HepG2 (cell line): ENCODE data around the gene SCAI. TPM values are rescaled to one million over a fixed set of nuclear protein-coding genes. Genes with fewer than 3 reads are reported as not detected.
A peak's percentile ranks its signal among the peaks of the same experiment; 100 is the strongest.

Experiments
- AKAP8 ChIP-seq: sonication (generic); formaldehyde crosslinking; IDR thresholded peaks from 2 replicates; pipeline ENCODE4 v1.5.1; 2020; ENCODE audit warnings: mild to moderate bottlenecking, missing genetic modification reagents
- ARID2 ChIP-seq: sonication (generic); formaldehyde crosslinking; IDR thresholded peaks from 2 replicates; pipeline ENCODE4 v1.8.1; 2022; ENCODE audit warnings: mild to moderate bottlenecking, missing genetic modification reagents, borderline replicate concordance
- CENPT ChIP-seq: sonication (generic); formaldehyde crosslinking; IDR thresholded peaks from 2 replicates; pipeline ENCODE4 v1.8.0; 2022; ENCODE audit warnings: low read depth, mild to moderate bottlenecking, moderate library complexity, missing genetic modification reagents
- FOXP1 ChIP-seq, 2 experiments: fragments of 450-650 bp in 1 of 2; IDR thresholded peaks; 2 replicates each; pipeline ENCODE4 v1.6.1; 2017 to 2018; ENCODE audit warnings: antibody characterized with exemption in 1 of 2
- HOXA5 ChIP-seq: sonication (generic); formaldehyde crosslinking; IDR thresholded peaks from 2 replicates; pipeline ENCODE4 v1.4.0; 2020; ENCODE audit warnings: missing genetic modification reagents
- KLF6 ChIP-seq: IDR thresholded peaks from 2 replicates; pipeline ENCODE4 v1.8.0; 2016; ENCODE audit warnings: missing biosample characterization, missing genetic modification reagents
- NFKB2 ChIP-seq: sonication (generic); formaldehyde crosslinking; IDR thresholded peaks from 2 replicates; pipeline ENCODE4 v1.4.0; 2020; ENCODE audit warnings: missing genetic modification reagents, borderline replicate concordance
- POLR2AphosphoS5 ChIP-seq: IDR thresholded peaks from 2 replicates; pipeline ENCODE4 v1.6.1; 2012; ENCODE audit warnings: low read depth, low read length
- SMARCE1 ChIP-seq: fragments of 450-650 bp; IDR thresholded peaks from 2 replicates; pipeline ENCODE4 v1.6.1; 2017; ENCODE audit warnings: borderline replicate concordance
- TBX2 ChIP-seq: sonication (generic); formaldehyde crosslinking; IDR thresholded peaks from 2 replicates; pipeline ENCODE4 v1.5.0; 2020; ENCODE audit warnings: missing genetic modification reagents, mild to moderate bottlenecking, borderline replicate concordance
- THRA ChIP-seq: sonication (generic); formaldehyde crosslinking; IDR thresholded peaks from 2 replicates; pipeline ENCODE4 v1.4.0; 2020; ENCODE audit warnings: missing genetic modification reagents, borderline replicate concordance
- U2AF1 ChIP-seq: fragments of 200-400 bp; formaldehyde crosslinking; optimal IDR thresholded peaks from 2 replicates; pipeline ENCODE3; 2017; ENCODE audit warnings: mild to moderate bottlenecking, low read depth, low read length
- U2AF2 ChIP-seq: fragments of 200-400 bp; formaldehyde crosslinking; IDR thresholded peaks from 2 replicates; pipeline ENCODE4 v1.6.1; 2017; ENCODE audit warnings: low read depth, mild to moderate bottlenecking, low read length
- ZEB1 ChIP-seq: IDR thresholded peaks from 2 replicates; pipeline ENCODE4 v1.6.1; 2012; ENCODE audit warnings: mild to moderate bottlenecking, low read depth, inconsistent platforms; ENCODE audit not compliant: insufficient replicate concordance
- ZFP82 ChIP-seq: sonication (generic); formaldehyde crosslinking; IDR thresholded peaks from 2 replicates; pipeline ENCODE4 v1.5.1; 2020; ENCODE audit warnings: mild to moderate bottlenecking, missing genetic modification reagents, borderline replicate concordance
- ZKSCAN1 ChIP-seq: fragments of 150-350 bp; IDR thresholded peaks from 2 replicates; pipeline ENCODE4 v1.6.1; 2014; ENCODE audit warnings: low read length
- ZNF280B ChIP-seq: sonication (generic); formaldehyde crosslinking; IDR thresholded peaks from 2 replicates; pipeline ENCODE4 v1.5.0; 2020; ENCODE audit warnings: missing genetic modification reagents, mild to moderate bottlenecking, borderline replicate concordance
- ZNF407 ChIP-seq: sonication (generic); formaldehyde crosslinking; IDR thresholded peaks from one replicate; pipeline ENCODE4 v1.5.1; 2020; ENCODE audit warnings: mild to moderate bottlenecking, missing genetic modification reagents; ENCODE audit errors: not compliant biosample characterization
- polyA plus RNA-seq, 8 experiments: library from polyadenylated mRNA; depleted of rRNA in 3 of 8; stranded (reverse) in 7 of 8; unstranded in 1 of 8; fragments of >200 nt; fragmentation: Illumina TruSeq in 4 of 8; extraction: Trizol in 4 of 8; gene quantifications; 2 replicates each; pipeline versions ENCODE4 v1.2.1 to v1.2.3, GENCODE V29; 2011 to 2016; ENCODE audit warnings: low read depth in 4 of 8, missing spikeins in 1 of 8, mixed read lengths in 1 of 8; ENCODE audit not compliant: insufficient read depth in 1 of 8
- total RNA-seq, 5 experiments: library from RNA; depleted of rRNA; stranded (reverse); fragments of >200 nt; fragmentation: Illumina TruSeq; extraction: Trizol; gene quantifications; 2 replicates each; pipeline ENCODE4 v1.2.3, GENCODE V29; 2016; ENCODE audit warnings: low read depth in 1 of 5

Gene SCAI
- total and polyA plus RNA-seq, 2 of the 13 experiments (the other 11 are each of a cell fraction or from before 2014, with no cell fraction given) = 4.4 to 8.4 TPM

GRCh38 chr9:125189361-125190289 is 46.3 kb upstream of the SCAI start, which contains the start of gene PPP6C (continued):
- no peak for TF ChIP-seq ZNF407 (CRISPR knock-in tag)
- TF ChIP-seq ZFP82 (CRISPR knock-in tag) = no peak
- peak; percentile 48; the same call in 1 of the 2 replicates for TF ChIP-seq KLF6 (CRISPR knock-in tag)
- TF ChIP-seq HOXA5 (CRISPR knock-in tag) = no peak
- TF ChIP-seq CENPT = no peak
- peak; percentile 77; the same call in 1 of the 2 replicates for TF ChIP-seq TBX2 (CRISPR knock-in tag)
- TF ChIP-seq ZKSCAN1 = 0 out of 2 replicates have a peak, but pooled peaks have one; percentile 20
- TF ChIP-seq ZEB1 = no peak
- TF ChIP-seq POLR2AphosphoS5 = peak; percentile 55
- peak; percentile 25; the same call in 1 of the 2 replicates for TF ChIP-seq THRA (CRISPR knock-in tag)
- no peak; the same call in 1 of the 2 replicates for TF ChIP-seq NFKB2 (CRISPR knock-in tag)
- no peak for TF ChIP-seq U2AF1
- no peak for TF ChIP-seq U2AF2
- no peak for TF ChIP-seq FOXP1 (IDR thresholded peaks at IDR 0.05)
- no peak for TF ChIP-seq FOXP1 (CRISPR knock-in tag; IDR thresholded peaks at IDR 0.05)
- no peak for TF ChIP-seq AKAP8
- TF ChIP-seq SMARCE1 = no peak
- TF ChIP-seq ZNF280B (CRISPR knock-in tag) = no peak
- TF ChIP-seq ARID2 (CRISPR knock-in tag) = no peak
